CD4-positive, alpha-beta T cell treated with Interleukin-21 for 1 hour (primary cell): Measurements from ENCODE around the gene SHISAL2A.

Experiments
- DNase-seq: peaks from one replicate; pipeline ENCODE4 v3.0.0-alpha.2; 2020

The SHISAL2A gene

DNA sequence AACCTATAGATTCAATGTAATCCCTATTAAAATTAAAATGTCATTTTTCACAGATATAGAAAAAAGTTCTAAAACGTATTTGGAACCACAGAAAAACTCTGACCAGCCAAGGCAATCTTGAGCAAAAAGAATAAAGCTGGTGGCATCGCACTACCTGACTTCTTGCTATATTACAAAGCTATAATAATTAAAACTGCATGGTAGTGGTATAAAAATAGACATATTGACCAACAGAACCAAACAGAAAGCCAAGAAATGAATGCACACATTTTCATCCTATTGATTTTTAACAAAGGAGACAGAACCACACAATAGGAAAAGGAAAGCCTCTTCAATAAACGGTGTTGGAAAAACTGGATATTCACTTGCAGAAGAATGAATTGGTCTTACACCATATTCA is 9.2 kb upstream of the SHISAL2A start:
- no peak for DNase-seq

DNA sequence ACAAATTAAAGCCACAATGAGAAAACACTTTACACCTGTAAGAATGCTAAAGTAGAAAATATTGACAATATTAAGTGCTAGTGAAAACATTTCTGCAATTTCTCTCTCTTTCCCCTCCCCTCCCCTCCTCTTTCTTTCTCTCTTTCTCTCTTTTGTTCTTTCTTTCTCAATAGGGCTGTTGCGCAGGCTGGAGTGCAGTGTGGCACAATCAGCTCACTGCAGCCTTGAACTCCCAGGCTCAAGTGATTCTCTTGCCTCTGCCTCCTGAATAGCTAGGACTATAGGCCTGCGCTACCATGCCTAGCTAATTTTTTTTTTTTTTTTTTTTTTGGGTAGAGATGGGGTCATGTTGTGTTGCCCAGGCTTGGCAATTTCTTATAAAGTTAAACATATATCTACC is 5.9 kb upstream of the SHISAL2A start:
- DNase-seq = no peak

DNA sequence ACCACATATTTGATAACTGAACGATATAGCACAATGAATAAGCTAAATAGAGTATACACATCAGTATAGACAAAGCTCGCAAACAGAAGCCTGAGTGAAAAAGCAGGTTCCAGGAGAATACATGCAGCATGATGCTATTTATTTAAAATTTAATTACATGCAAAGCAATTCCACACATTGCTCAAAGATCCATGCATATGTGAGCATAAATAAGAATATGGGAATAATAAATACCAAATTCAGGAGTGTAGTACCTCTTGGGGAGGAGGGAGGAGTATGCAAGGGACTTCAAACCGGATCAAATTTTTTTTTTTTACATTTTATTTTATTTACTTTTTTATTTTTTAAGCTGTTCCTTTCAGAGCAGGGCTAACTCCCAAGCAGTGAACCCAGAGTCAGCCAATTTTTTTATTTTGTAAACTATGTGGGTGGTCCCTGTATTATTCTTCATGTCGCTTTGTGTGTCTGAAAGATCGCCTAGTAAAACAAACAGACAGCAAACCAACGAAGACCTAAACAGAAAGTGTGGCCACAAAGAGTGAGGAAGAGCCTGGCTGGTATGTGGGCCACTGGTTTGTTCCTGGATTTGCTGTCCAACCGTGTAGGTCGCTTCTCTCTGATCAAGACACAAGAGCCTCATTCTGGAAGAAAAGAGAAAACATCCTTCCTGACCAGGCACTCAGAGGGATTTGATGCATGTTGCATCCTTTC is 4.2 kb upstream of the SHISAL2A start:
- no peak for DNase-seq

DNA sequence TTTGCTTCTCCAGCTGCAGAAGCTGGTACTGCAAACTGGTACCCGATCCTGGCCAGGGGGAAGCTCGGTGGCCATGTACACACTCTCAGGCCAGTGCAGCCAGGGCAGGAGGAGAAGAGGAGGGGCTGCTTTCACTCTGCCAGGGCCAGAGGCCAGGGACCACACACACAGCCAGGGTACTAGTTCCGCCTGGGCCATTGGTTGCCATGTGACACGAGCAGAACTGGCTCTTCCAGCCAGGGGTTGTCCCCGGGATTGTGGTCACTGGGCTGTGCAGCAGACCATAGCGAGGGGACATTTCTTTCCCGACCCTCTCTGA is 3.7 kb upstream of the SHISAL2A start:
- DNase-seq = no peak

DNA sequence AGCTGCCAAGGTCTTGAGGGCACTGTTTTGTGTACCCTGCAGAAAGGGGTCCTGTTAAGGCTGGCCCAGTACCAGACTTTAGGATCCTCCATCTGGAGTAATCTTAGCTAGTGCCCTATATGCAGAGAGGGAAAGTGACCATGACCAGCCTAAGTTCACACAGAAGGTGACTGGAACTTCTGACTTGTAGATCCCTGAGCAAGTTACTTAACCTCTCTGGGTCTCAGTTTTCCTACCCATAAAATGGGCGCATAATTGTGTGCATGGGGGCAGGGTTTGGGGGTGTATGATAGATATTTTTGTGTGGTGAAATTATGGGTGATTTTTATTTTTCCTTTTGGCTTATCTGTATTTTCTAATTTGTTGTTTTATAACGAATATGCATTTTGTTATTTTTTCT is 3.3 kb upstream of the SHISAL2A start:
- DNase-seq = no peak

DNA sequence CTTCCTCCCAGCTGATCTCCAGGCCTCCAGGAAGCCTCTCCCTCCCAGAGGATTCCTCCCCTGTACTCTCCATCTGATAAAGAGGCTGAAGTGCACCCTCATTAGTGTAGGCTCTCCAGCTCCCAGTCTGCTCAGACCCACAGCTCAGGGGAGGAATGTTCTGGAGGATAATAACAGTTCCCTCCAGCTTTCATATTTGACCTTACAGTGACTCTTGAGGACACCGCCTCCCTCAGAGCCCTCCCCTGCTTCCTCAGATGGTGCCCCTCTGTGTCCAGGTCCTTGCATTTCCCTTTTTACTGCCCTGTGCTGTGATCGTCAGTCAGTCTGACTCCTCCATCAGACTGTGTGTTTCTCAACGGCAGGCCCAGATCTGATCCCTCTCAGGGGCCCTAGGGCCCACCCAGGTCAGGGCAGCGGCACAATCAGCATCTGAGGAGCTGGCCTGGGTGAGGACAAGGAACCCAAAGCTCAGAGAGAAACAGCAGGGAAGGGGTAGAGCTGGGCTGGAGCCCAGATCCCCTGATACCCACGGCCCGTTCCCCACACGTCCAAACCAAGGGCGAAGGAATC is 1.1 kb upstream of the SHISAL2A start:
- DNase-seq = peak; percentile 8

DNA sequence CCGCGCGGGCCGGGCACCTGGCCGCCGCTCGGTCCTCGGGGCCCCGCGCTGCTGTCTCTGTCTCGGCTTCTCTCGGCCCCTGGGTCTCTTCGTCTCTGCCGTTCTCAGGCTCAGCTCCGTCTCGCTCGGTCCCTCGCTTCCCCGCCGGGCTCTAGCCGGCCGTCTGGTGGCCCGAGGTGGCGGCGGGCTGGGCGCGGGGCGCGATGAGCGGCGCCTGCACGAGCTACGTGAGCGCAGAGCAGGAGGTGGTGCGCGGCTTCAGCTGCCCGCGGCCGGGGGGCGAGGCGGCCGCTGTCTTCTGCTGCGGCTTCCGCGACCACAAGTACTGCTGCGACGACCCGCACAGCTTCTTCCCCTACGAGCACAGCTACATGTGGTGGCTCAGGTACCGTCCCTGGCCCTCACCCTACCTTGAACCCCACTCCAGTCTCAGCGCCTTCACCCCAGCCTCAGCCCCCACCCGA is 355 bp downstream of the SHISAL2A start:
- peak; percentile 49 for DNase-seq

DNA sequence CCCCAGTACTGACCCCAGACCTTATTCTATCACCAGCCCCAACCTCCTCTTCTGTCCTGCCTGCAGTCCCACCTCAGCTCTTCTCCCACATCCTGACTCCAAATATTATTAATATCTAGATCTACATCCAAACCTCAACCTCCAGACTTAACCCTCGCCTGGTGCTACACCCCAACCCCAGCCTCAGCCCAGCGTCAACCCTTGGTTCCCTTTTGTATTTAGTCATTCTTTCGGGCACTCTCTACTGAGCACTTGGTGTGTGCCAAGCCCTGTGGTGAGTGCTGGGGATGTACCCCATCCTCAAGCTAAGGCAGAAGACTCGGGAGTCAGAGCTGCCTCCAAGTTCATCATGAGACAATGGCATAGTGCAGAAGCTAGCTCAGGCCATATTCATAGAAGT is 1.1 kb downstream of the SHISAL2A start:
- peak; percentile 26 for DNase-seq

DNA sequence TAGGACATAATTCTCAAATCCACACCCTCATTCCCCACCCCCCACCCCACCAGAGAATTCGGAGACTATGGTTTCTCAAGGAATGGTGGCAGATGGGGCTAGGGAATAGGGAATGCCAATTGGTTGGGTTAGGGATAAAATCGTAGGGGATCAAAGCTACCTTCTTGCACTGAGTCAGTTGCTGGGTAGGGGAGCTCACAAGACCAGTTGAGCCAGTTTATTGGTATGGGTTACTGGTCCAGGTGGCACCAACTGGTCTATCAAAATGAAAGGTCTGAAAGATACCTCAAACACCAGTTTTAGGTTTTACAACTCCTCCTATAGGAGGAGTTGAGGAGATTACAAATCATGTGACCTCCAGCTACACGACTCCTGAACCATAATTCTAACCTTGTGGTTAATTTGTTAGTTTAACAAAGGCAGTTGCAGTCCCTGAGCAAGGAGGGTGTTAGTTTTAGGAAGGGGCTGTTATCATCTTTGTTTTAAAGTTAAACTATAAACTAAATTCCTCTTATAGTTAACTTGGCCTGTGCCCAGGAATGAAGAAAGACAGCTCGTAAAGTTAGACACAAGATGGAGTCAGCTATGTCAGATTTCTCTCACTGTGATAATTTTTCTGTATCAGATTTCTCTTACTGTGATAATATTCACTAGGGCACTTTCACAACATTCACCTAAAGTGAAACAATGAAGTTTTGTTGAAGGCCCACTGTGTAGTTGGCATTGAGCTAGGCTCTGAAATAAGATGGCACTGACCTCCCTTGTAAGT is 2.5 kb downstream of the SHISAL2A start:
- DNase-seq = peak; percentile 66

DNA sequence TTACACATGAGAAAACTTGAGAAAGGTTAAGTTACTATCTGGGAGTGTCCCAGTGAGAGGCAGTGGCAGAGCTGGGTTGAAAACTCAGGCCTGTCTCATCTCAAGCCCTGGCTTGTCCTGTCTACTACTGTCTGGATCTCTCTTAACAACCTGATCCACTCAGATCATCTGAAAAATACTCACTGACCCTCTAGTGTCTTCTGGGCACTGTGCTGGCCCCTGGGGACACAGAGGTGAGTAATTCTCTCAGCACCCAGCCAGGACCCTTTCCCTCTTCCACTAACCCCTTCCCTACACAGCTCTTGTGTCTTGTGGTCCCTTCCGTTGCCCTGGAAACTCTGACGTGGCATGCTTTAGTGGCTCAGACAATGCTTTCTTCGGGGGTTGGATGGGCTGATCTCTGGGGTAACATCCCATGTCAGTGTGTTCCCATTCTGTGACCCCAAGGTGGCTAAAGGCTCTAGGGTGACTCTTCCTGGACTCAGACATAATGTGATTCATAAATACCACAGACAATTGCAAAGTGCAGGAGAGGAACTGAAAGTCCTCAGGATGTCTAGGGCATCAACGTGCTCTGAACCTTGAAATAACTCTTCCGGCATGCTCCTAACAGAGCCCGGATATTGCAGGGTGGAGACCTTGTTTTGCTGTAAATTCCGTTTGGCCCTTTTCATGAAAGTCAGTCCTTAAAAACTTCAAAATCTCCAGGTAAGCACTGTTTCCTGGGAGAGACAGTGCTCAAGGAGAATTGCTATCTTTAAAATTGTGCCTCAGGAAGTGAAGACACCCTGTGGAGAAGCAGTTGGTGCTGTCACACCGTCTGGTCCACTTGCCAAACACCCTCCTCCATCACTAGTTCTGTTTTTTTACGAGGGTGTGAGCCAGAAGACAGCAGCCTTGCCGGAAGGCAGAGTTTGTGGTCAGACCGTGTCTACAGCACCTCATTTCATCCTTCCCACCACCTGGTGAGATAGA is 4.0 kb downstream of the SHISAL2A start:
- peak; percentile 89 for DNase-seq

DNA sequence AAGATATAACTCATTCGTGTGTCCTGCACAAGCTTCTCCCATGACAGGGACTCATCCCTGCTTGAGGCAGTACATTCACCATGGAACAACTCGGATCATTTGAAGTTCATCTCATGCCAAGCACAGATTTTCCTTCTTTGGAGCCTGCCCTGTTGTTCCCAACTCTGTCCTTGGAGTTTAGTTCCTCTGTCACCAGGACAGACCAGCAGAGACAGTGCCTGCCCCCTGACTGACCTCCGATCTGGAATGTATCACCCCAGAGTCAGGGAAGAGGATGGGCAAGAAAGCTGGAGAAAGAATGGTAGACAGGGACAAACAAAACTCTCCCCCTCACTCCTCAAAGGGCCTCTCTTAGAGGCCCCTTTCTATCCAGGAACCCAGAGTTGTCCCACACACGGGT is 5.0 kb downstream of the SHISAL2A start:
- DNase-seq = no peak

DNA sequence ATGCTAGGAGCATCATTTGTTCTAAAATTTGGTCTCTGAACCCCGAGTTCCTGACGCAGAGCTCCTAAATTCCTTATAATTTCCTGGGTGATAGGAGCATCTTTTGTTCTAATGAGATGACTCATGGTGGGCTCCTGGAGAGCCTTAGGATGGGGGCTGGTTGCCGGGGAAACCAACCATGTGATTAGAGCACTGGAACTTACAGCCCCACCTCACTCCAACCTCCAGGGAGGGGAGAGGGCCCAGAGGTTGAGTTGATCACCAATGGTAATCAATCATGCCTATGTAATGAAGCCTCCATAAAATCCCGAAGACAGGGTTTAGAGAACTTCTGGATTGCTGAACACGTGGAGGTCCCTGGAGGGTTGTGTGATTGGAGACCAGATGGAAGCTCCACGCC is 7.7 kb downstream of the SHISAL2A start:
- no peak for DNase-seq

DNA sequence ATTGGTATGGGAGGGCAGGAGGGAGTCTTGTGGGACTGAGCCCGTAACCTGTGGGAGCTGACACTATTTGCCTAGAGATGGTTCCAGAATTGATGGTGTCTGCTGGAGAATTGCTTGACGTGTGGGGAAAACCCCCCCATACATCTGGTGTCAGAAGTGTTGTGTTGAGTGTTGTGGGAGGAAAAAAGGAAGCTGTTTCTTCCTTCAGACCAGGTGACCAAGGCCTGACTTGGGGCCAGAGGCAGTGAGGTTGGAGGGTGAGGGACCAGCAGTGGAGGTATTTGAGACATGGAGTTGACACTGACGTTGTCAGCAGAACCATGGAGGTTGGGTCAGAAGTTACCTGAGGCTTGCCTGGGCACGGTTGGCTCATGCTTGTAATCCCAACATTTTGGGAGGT is 8.3 kb downstream of the SHISAL2A start:
- peak; percentile 18 for DNase-seq

DNA sequence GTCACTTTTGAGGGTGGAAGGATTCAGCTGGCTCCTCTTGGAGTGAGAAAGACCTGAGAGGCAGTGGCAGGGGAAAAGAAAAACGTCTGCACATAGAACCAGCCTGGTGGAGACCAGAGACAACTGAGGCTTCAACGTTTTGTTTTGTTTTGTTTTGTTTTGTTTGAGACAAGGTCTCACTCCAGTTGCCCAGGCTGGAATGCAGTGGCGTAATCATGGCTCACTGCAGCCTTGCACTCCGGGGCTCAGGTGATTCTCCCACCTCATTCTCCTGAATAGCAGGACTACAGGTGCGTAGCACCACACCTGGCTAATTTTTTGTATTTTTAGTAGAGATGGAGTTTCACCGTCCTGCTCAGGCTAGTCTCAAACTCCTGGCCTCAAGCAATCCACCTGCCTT is 12.3 kb downstream of the SHISAL2A start:
- DNase-seq = no peak

DNA sequence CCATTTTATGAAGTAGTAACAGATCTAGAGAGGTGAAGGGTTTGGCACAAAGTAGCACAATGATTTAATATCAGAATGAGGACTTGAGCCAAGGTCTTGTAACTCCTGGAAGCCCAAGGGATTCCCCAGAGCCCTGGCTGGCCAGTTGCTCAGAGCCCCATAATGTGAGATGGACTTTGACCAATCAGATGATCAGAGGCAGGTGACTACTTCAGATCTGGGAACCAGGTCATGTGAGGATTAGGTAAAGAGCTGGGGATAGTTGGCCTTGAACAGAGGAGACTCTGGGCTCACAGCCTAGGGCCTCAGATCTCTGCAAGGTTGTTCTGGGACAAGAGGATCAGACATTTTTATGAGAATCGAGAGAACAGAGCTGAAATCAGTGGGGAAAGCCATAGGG is 18.9 kb downstream of the SHISAL2A start:
- no peak for DNase-seq

DNA sequence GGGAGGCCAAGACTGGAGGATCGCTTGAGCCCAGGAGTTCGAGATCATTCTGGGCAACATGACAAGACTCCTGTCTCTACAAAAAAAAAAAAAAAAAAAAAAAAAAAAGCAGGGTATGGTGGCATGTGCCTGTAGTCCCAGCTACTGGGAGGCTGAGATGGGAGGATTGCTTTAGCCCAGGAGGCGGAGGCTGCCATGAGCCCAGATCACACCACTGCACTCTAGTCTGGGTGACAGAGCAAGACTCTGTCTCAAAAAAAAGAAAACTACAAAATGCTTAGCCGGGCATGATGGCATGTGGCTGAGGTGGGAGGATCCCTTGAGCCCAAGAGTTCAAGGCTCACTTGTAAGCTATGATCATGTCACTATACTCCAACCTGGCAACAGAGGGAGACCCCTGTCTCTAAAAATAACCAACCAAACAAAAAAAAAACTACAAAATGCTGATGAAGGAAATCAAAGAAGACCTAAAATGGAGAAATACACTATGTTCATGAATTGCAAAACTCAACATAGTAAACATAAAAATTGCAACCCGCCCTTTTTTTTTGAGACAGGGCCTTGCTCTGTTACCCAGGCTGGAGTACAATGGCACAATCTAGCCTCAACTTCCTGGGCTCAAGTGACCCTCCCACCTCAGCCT is 20.4 kb downstream of the SHISAL2A start:
- no peak for DNase-seq

DNA sequence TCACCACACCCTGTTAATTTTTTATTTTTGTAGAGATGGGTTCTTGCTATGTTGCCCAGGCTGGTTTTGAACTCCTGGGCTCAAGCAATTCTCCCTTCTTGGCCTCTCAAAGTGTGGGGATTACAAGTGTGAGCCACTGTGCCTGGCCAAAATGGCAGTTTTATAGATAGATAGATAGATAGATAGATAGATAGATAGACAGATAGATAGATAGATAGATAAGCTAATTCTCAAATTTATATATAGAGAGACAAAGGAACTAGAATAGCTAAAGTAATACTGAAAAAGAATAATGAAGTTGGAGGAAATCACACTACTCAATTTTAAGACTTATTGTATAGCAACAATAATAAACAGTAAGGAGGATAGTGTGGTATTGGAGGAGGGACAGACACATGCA is 21.1 kb downstream of the SHISAL2A start:
- no peak for DNase-seq

DNA sequence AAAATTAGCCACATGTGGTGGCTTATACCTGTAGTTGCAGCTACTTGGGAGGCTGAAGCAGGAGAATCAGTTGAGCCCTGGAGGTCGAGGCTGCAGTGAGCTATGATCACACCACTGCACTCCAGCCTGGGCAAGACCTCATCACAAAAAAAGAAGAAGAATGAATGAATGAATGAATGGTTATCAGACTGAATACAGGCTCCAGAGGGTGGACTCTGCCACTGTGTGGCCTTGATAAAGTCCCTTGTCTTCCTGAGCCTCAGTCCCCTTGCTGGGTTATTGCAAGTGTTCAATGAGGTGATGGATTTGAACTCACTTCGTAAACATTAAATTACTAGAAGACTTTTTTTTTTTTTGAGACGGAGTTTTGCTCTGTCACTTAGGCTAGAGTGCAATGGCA is 24.7 kb downstream of the SHISAL2A start:
- no peak for DNase-seq

DNA sequence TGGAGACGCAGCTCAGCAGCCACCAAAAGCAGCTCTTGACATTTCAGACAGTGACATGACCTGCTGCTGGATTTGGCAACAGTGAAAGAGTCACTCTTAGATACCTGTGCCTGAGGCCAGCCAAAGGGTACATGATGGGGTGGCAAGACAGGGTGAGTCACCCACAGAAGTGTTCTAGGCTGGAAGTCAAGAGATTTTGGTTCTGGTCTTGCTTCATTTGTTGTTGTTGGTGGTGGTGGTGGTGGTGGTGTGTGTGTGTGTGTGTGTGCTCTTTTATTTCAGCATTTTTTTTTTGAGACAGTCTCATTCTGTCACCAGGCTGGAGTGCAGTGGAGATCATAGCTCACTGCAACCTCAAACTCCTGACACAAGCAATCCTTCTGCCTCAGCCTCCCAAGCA is 25.8 kb downstream of the SHISAL2A start:
- no peak for DNase-seq

DNA sequence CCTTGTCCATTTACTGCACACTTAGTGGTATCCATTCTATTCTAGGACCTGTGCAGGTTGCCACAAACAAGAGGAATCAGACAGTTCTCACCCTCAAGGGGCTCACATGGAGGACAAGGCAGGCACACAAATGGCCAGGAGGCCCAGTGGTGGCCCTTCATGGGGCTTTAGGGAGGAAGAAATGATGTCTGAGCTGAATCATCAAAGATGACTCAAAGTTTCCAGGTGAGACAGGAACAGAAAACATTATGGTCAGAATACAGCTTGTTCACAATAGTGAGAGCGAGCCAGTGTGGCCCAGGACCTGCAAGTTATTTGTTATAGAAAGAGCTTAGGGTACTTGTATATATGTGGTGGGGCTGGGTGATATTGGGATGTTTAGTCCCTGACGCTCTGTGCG is 26.4 kb downstream of the SHISAL2A start:
- DNase-seq = no peak

DNA sequence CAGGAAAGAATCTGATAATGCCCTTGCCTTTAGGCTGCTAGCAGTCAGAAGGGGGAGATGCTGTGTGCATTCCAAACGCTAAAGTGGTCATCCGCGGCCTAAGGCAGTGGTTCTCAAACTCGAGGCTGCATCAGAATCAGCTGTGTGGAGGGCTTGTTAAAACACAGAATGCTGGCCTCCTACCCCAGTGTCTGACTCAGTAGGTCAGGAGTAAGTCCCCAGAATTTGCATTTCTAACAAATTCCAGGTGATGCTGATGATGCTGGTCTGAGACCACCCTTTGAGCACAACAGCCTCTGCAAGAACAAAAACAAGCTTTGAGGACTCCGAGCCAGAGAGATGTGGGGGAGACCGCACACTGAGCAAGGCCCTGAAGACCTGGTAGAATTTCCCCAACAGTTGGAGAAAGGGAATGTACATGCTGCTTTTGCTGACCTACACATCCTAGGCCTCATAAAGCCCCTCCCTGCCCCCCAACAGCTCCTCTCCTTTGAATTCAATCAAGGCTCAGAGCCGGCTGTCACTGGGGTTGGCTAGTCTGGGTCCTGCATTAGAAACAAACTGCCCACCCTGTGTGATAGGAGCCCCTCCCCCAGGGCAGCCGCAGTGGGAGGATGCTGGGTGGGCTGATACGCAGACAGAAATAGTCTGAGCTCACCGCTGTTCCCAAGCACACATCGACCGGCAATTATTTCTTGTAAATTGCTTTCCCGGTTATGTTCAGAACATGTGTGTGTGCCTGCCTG is 27.1 kb downstream of the SHISAL2A start:
- no peak for DNase-seq

DNA sequence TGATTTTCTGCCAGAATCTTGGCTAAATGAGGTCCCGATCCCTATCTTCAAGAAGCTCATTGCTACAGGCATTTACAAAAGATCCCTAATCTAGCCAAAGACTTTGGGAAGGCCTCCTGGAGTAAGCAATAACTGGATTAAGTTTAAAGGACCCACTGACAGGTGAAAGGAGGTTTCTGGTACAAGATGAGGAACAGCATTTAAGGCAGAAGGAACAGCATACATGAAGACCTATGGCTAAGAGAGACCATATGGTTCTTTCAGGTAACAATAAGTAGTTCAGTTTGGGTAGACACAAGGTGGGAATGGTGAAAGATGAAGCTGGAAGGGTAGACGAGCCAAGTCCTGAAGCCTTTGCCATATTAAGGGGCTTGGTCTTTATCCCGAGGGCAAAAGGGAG is 27.8 kb downstream of the SHISAL2A start:
- no peak for DNase-seq
